Erythroblast (primary cell): Measurements from ENCODE around the gene OCA2.
"Not testable (repeated sequence)": the region's sequence is repeated elsewhere in the genome, so short reads cannot be mapped to it uniquely, and the experiment has no call there.

ENCODE experiments used
- DNase-seq, 2 experiments: peaks; one replicate each; lab custom pipeline; 2025; lab: John Stamatoyannopoulos, UW
- GATA1 ChIP-seq: IDR thresholded peaks from 2 replicates; pipeline ENCODE4 v1.6.1; 2011; ENCODE audit warnings: low read depth, mild to moderate bottlenecking, control low read depth, low read length, moderate library complexity
- POLR2A ChIP-seq: IDR thresholded peaks from 2 replicates; pipeline ENCODE4 v1.6.1; 2011; ENCODE audit warnings: mild to moderate bottlenecking, low read length

The OCA2 gene

GRCh38 chr15:28125673-28126651 lies 26.8 kb upstream of the OCA2 start:
- TF ChIP-seq POLR2A: no peak
- TF ChIP-seq GATA1: no peak
- peak; percentile 49 to 75 for DNase-seq

- TF ChIP-seq POLR2A (no peak), GATA1 (no peak)
Measured at GRCh38 chr15:28124841-28125240, 25.7 kb upstream of the OCA2 start.

GRCh38 chr15:28123408-28124023 lies 24.4 kb upstream of the OCA2 start:
- peak; percentile 55 to 65 for DNase-seq
- TF ChIP-seq GATA1 (no peak), POLR2A (no peak)

More at GRCh38 chr15:28124841-28125240, 25.7 kb upstream of the OCA2 start:
- DNase-seq: no peak

GRCh38 chr15:28122038-28122949 lies 23.2 kb upstream of the OCA2 start:
- no peak for TF ChIP-seq GATA1
- no peak for TF ChIP-seq POLR2A

GRCh38 chr15:28121577-28121976 lies 22.5 kb upstream of the OCA2 start:
- not testable (repeated sequence) for DNase-seq

More at GRCh38 chr15:28122038-28122949, 23.2 kb upstream of the OCA2 start:
- DNase-seq: no peak

- DNase-seq: no peak
- TF ChIP-seq GATA1: no peak
- TF ChIP-seq POLR2A: no peak
Measured at GRCh38 chr15:28120359-28120640, 21.2 kb upstream of the OCA2 start.

- TF ChIP-seq GATA1 (no peak), POLR2A (no peak)
- no peak for DNase-seq
Measured at GRCh38 chr15:28118531-28118930, 19.4 kb upstream of the OCA2 start.

GRCh38 chr15:28118083-28118482 lies 19.0 kb upstream of the OCA2 start:
- TF ChIP-seq GATA1 (no peak), POLR2A (no peak)
- DNase-seq: no peak

- no peak for DNase-seq
- TF ChIP-seq GATA1: no peak
- TF ChIP-seq POLR2A: no peak
Measured at GRCh38 chr15:28117432-28117990, 18.4 kb upstream of the OCA2 start.

GRCh38 chr15:28116521-28117431 lies 17.7 kb upstream of the OCA2 start:
- no peak for DNase-seq
- no peak for TF ChIP-seq POLR2A
- no peak for TF ChIP-seq GATA1

GRCh38 chr15:28115871-28116270 lies 16.8 kb upstream of the OCA2 start:
- no peak for TF ChIP-seq GATA1
- DNase-seq: no peak

GRCh38 chr15:28114721-28115622 lies 15.9 kb upstream of the OCA2 start:
- no peak for DNase-seq
- TF ChIP-seq GATA1 (no peak), POLR2A (no peak)
